Keratinocyte (primary cell): ENCODE measurements around the gene FXYD6. TPM values are rescaled to one million over a fixed set of nuclear protein-coding genes. Genes with fewer than 3 reads are reported as not detected.

Experiments used
- DNase-seq: peaks from one replicate; pipeline ENCODE4 v3.0.0-alpha.2; 2011; ENCODE audit warnings: low read depth, missing footprints, low spot score
- FAIRE-seq: peaks from 2 replicates; lab custom pipeline; 2011; peaks lifted over from hg19 to GRCh38; lab: Jason Lieb, UNC
- H2AFZ ChIP-seq: 2 replicates; pipeline ENCODE4 v1.6.0; 2012; ENCODE audit warnings: low read length, control low read depth, inconsistent platforms; ENCODE audit not compliant: control insufficient read depth
- H3K27ac ChIP-seq: 2 replicates; pipeline ENCODE4 v1.5.1; 2011; ENCODE audit warnings: low read length; ENCODE audit not compliant: control insufficient read depth, insufficient read depth
- H3K27me3 ChIP-seq: 3 replicates; pipeline ENCODE4 v1.6.0; 2011; ENCODE audit warnings: low read length; ENCODE audit not compliant: control insufficient read depth, insufficient read depth; ENCODE audit errors: extremely low read depth
- H3K36me3 ChIP-seq, 2 experiments: 2 replicates in 1 of 2; 3 replicates in 1 of 2; pipeline ENCODE4 v1.5.1; 2011; ENCODE audit warnings: low read length in 2 of 2, mild to moderate bottlenecking in 1 of 2; ENCODE audit not compliant: control insufficient read depth in 2 of 2, insufficient read depth in 2 of 2; ENCODE audit errors: extremely low read depth in 1 of 2
- H3K4me1 ChIP-seq: 3 replicates; pipeline ENCODE4 v1.5.1; 2011; ENCODE audit warnings: low read length; ENCODE audit not compliant: control insufficient read depth, insufficient read depth; ENCODE audit errors: extremely low read depth
- H3K4me2 ChIP-seq: 3 replicates; pipeline ENCODE4 v1.6.0; 2011; ENCODE audit warnings: low read depth, low read length; ENCODE audit not compliant: control insufficient read depth, insufficient read depth; ENCODE audit errors: extremely low read depth
- H3K4me3 ChIP-seq, 3 experiments: fragments of 200-600 bp in 1 of 3; sonication (generic) in 1 of 3; 2 replicates in 2 of 3; 3 replicates in 1 of 3; pipeline ENCODE4 v1.5.1; 2011 to 2016; ENCODE audit warnings: low read length in 3 of 3, mild to moderate bottlenecking in 3 of 3, control low read depth in 2 of 3, inconsistent platforms in 1 of 3, low read depth in 1 of 3, mixed read lengths in 1 of 3, mixed run types in 1 of 3, moderate library complexity in 1 of 3; ENCODE audit not compliant: control insufficient read depth in 2 of 3, insufficient read depth in 2 of 3; ENCODE audit errors: extremely low read depth in 1 of 3
- H3K79me2 ChIP-seq: 2 replicates; pipeline ENCODE4 v1.6.0; 2012; ENCODE audit warnings: low read length; ENCODE audit not compliant: control insufficient read depth, insufficient read depth
- H3K9ac ChIP-seq: 3 replicates; pipeline ENCODE4 v1.6.0; 2011; ENCODE audit warnings: low read length; ENCODE audit not compliant: control insufficient read depth, insufficient read depth; ENCODE audit errors: extremely low read depth
- H3K9me1 ChIP-seq: 3 replicates; pipeline ENCODE4 v1.6.0; 2011; ENCODE audit warnings: low read length; ENCODE audit not compliant: control insufficient read depth, insufficient read depth; ENCODE audit errors: extremely low read depth
- H3K9me3 ChIP-seq: 2 replicates; pipeline ENCODE4 v1.5.1; 2012; ENCODE audit warnings: low read depth, low read length; ENCODE audit not compliant: control insufficient read depth
- H4K20me1 ChIP-seq: 3 replicates; pipeline ENCODE4 v1.6.0; 2011; ENCODE audit warnings: low read length; ENCODE audit not compliant: control insufficient read depth, insufficient read depth; ENCODE audit errors: extremely low read depth
- CTCF ChIP-seq, 3 experiments: IDR thresholded peaks in 1 of 3; conservative IDR thresholded peaks in 1 of 3; optimal IDR thresholded peaks in 1 of 3; 2 replicates in 2 of 3; 3 replicates in 1 of 3; pipeline versions ENCODE3 to v1.5.1; 2011; ENCODE audit warnings: low read length in 3 of 3, mild to moderate bottlenecking in 3 of 3, moderate library complexity in 2 of 3, control low read depth in 1 of 3, inconsistent platforms in 1 of 3; ENCODE audit not compliant: insufficient read depth in 2 of 3; ENCODE audit errors: extremely low read depth in 1 of 3
- EZH2 ChIP-seq: IDR thresholded peaks from one replicate; pipeline ENCODE4 v1.6.1; 2012; ENCODE audit warnings: inconsistent platforms, mild to moderate bottlenecking, low read length, moderate library complexity
- dilution Hi-C: fragments of 300-500 bp; cut with MboI; formaldehyde crosslinking; loops from one replicate; pipeline ENCODE4 v1.7.0; 2020; ENCODE audit warnings: low sequenced_read_pairs; ENCODE audit not compliant: extremely low pct_ligation_motif_present
- polyA plus RNA-seq, 5 experiments: library from polyadenylated mRNA; depleted of rRNA in 3 of 5; stranded (reverse) in 3 of 5; stranded (forward) in 1 of 5; unstranded in 1 of 5; fragments of >200 nt; gene quantifications; 1 replicate in 1 of 5; 2 replicates in 3 of 5; 3 replicates in 1 of 5; pipeline versions ENCODE4 v1.2.1 to v1.2.3, GENCODE V29; 2011 to 2012; ENCODE audit warnings: missing spikeins in 2 of 5, low read depth in 1 of 5, low replicate concordance in 1 of 5

FXYD6 gene
- polyA plus RNA-seq, 1 donor (not counting 4 experiments of a cell fraction or from before 2014, with no cell fraction given), result not detected

- dilution Hi-C loops, result no loop called here
- Histone ChIP-seq H3K27ac (no peak overlapping the region), H3K27me3 (peaks cover 4% of the 10 kb centered on the region), H3K9me1 (no peaks in the 10 kb centered on the region), H3K36me3 (no peaks in the 10 kb centered on the region), H3K79me2 (no peaks in the 10 kb centered on the region), H4K20me1 (no peaks in the 10 kb centered on the region), H2AFZ (no peak overlapping the region), H3K9ac (no peak overlapping the region), H3K4me2 (no peak overlapping the region), H3K4me3 (no peak overlapping the region), H3K4me1 (peaks cover 11% of the 10 kb centered on the region), H3K9me3 (no peaks in the 10 kb centered on the region)
- FAIRE-seq (no peak), DNase-seq (no peak)
- TF ChIP-seq EZH2 (no peak), CTCF (optimal IDR thresholded peaks at IDR 0.05 in 1 of 3, IDR thresholded peaks at IDR 0.05 in 1 of 3, conservative IDR thresholded peaks at IDR 0.05 in 1 of 3; ENCODE audit: extremely low read depth in 1 of 3, insufficient read depth in 2 of 3, low read length in 3 of 3) (no peak)
Measured at GRCh38 chr11:117901601-117902000, 25.1 kb upstream of the FXYD6 start.

GRCh38 chr11:117900720-117901440 lies 24.4 kb upstream of the FXYD6 start:
- DNase-seq, result no peak
- Histone ChIP-seq H4K20me1 (no peaks in the 10 kb centered on the region), H3K36me3 (no peaks in the 10 kb centered on the region), H3K27me3 (peaks cover 4% of the 10 kb centered on the region), H3K4me1 (peaks cover 9% of the 10 kb centered on the region), H3K9me1 (no peaks in the 10 kb centered on the region), H3K4me3 (no peak overlapping the region), H3K9me3 (no peaks in the 10 kb centered on the region), H3K4me2 (no peak overlapping the region), H3K27ac (no peak overlapping the region), H3K79me2 (no peaks in the 10 kb centered on the region), H2AFZ (no peak overlapping the region), H3K9ac (no peak overlapping the region)
- TF ChIP-seq CTCF (optimal IDR thresholded peaks at IDR 0.05 in 1 of 3, IDR thresholded peaks at IDR 0.05 in 1 of 3, conservative IDR thresholded peaks at IDR 0.05 in 1 of 3; ENCODE audit: extremely low read depth in 1 of 3, insufficient read depth in 2 of 3, low read length in 3 of 3) (no peak), EZH2 (no peak)
- dilution Hi-C loops, result no loop called here
- peak; percentile 76 for FAIRE-seq
